GM11168 (cell line): ENCODE results near the gene NFS1.
"Not testable (repeated sequence)": the region's sequence is repeated elsewhere in the genome, so short reads cannot be mapped to it uniquely, and the experiment has no call there.

ENCODE experiments used
- in situ Hi-C: fragments of 300-500 bp; cut with MboI; formaldehyde crosslinking; loops from one replicate; pipeline ENCODE4 v1.12.0; 2022; ENCODE audit warnings: low sequenced_read_pairs; ENCODE audit not compliant: unreplicated experiment

NFS1 gene

DNA sequence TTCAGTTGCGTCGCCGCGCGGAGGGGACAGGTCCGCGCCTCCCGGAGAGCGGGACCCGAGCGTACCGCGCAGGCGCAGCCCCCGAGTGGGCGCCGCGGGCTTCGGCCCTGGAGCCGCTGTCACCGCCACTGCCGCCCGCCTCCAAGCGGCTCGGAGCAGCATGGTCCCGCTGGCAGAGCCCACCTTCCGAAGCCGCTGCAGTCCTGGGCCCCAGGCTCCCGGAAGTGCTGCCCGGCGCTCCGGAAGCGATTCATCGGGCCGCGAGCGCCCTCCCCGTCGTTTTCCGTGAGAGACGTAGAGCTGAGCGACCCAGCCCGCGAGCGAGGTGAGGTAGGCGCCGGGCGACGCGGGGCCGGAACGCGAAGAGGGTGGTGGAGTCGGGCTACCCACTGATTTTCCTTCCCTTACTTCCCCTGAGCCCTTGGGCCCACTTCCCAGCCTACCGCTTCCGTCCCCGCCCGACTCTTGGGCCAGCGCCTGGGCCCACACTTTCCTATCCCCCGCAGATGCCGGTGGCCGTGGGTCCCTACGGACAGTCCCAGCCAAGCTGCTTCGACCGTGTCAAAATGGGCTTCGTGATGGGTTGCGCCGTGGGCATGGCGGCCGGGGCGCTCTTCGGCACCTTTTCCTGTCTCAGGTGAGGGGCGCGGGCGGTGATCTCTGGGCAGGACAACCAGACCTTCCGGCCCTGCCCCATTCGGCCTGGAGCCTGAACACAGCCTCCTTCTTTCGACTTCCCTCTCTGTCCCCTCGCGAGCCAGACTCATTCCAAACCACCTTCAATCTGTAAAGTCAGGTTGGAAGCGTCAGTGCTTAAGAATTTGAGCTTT is at the start of gene NFS1, which contains the start of gene ROMO1:
TSS of gene NFS1 (minus strand) at position 226 of the 830 bp plus-strand sequence. CDS start at position 162, 64 bp downstream.
TSS of gene ROMO1 (plus strand) at position 279 of the 830 bp plus-strand sequence. CDS start at position 507, 228 bp downstream.
- in situ Hi-C loops: loop anchor here (10.0 kb wide), 1 partner anchor 235 kb away; no protein-coding TSS in a partner anchor

- in situ Hi-C loops: not testable (repeated sequence)
Observed at GRCh38 chr20:35744492-35744841, 45.3 kb upstream of the NFS1 start.

DNA sequence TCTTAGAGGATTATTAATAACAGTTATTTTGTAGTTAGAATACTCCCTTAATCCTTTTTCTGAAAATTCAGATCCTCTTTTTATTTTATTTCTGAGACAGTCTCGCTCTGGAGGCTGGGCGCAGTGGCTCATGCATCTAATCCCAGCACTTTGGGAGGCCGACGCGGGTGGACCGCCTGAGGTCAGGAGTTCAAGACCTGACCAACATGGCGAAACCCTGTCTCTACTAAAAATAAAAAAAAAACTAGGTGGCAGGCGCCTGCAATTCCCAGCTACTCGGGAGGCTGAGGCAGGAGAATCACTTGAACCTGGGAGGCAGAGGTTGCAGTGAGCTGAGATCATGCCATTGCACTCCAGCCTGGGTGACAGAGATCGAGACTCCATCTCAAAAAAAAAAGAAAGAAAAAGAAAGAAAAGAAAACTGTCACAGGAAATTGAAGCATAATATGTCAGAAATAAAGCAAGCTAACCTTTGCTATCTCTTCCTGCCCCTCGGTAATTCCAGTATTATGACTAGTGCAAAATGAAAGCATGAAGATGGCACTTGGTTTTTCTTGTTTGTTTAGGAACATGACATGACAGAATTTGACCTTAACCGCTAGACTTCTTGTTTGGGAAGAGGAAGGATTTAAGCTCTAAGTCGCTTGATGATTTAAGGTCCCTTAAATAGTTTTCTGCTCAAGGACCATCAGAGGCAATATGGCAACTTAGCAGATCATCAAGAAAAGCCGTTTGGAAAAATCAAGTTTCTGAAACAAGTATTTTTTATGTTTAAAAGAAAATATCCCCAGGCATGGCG is 44.7 kb upstream of the NFS1 start:
- in situ Hi-C loops: no loop called here

GRCh38 chr20:35742741-35743523 is 43.8 kb upstream of the NFS1 start:
- in situ Hi-C loops: no loop called here

DNA sequence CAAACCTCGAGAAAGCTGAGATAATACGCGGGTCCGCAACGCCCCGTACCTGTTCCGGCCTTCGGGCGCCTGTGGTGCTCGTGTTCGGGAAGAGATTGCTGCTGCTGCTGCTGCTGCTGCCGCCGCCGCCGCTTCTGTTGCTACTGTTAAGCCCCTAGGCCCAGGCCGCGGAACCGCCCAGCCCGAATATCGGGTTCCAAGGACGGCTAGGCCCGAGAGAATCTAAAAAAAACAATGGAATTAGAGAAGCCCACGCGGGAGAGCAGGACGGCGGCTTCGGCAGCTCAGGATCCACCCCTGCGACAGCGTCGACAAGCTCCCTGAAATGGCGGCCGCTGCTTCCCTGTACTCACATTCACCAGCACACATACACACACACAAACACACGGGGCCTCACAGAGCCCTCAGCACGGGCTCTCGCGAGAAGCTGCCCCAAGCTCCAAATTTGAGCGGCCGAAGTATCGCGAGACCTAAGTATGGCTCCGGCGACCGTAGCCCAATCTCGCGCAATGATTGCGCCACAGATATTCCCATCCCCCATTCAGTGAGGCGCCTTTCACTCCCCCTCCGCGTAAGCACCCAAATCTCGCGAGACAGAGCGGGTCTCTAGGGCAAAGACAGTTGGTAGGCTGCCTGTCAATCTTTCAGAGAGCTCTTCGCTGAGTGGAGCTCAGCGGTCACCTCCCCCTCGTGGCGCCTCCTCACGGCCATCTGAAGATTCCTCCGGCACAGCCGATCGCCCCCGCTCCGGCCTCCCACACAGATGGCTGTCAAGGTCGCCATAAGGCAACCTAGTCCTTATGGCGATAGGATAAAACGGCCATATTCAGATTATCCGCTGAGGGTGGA is 43.0 kb upstream of the NFS1 start, which contains the start of gene RBM39:
TSS of gene RBM39 (minus strand) at position 369 of the 849 bp plus-strand sequence. CDS start 1,386 bp downstream, outside the sequence.
- in situ Hi-C loops: no loop called here

GRCh38 chr20:35739294-35740163 is 40.4 kb upstream of the NFS1 start:
- in situ Hi-C loops: no loop called here

GRCh38 chr20:35738410-35739179 is 39.4 kb upstream of the NFS1 start:
- in situ Hi-C loops: no loop called here

GRCh38 chr20:35737865-35738333 is 38.7 kb upstream of the NFS1 start:
- in situ Hi-C loops: no loop called here

DNA sequence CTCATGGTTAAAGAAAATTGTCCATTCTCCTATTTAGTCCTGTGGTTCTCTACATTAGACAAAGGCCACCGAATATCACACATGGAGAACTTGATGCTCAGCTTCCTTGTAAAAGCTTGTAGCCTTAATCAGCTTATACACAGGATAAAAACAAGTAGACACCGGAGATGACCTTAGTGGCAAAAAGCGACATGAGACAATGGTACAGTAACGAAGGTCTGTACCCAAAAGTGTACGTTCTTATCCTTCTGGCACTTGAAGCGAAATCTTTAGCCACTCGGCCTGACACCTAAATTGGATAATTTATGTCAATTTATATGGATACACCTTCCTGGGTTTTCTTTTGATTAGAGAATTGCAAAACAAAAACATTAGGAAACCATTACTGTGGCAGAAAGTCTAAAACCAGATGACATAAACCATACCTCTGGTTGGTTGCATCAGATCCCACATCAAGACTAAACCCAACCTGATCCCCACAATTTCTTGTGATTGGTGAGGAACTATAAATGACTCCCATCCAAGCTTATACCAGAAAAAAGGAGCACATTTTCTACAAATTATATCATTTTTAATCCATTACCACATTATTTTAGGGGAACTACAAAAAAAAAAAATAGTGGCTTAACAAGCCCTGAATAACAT is 36.8 kb upstream of the NFS1 start:
- in situ Hi-C loops: no loop called here

DNA sequence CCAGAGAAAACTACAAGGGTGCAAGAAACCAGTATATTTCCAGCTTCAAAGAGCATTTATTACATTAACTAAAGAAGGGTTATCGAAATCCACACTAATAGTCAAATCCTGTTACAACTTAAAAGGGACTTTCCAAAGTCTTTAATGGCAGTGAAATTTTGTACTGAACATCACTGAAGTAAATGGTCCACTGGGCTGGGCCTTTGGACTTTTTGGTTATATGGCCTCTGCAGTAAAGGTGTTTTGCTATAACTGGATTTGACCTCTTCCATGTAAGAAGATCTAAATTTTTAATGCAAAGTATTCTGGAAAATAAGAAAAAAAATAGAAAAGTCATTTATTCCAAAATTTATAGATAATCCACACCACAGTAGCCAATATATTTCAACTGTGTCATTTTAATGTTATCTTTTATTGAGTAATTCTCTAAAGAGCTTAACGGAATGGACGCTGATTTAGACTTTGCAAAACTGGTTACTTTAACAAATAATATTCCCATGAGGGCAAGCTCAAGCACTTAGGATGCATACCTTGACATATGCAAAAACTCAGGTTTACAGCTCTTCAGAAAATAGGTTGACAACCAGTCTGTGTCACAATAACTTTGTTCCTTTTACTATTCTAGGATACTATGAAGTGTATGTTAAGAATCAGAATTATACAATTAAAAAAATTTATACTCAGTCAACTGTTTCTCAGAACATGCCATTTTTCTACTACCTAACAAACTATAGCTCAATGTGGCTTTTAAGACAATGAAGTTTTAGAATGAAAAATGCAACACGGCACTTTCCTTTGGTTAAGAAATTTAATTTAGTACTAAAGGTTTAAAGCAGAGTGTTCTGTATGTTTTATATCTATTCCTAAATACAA is 35.9 kb upstream of the NFS1 start:
- in situ Hi-C loops: no loop called here

DNA sequence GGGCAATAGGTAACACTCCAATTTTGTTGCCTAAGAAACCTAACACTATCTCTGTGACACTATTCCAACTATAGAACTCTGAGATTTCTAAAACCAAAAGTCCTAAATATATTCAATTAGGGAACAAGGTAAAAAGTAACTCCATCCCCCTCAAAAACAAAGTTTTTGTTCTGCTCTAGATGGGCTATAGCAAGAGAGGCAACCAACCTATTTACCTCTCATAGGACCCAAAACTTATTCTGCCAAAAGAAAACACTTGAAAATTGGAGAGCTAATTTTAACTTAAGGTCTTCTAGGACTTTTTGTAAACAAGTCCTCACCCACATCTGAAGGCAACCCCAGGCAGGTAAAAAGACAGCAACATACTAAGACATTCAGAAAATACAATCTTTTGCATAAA is 35.2 kb upstream of the NFS1 start:
- in situ Hi-C loops: no loop called here

- in situ Hi-C loops: no loop called here
Observed at GRCh38 chr20:35732644-35732982, 33.5 kb upstream of the NFS1 start.

GRCh38 chr20:35731862-35732643 is 32.9 kb upstream of the NFS1 start:
- in situ Hi-C loops: no loop called here

- in situ Hi-C loops: no loop called here
Observed at GRCh38 chr20:35731469-35731788, 32.3 kb upstream of the NFS1 start.

GRCh38 chr20:35730583-35731468 is 31.7 kb upstream of the NFS1 start:
- in situ Hi-C loops: no loop called here
